GM19438 (cell line): ENCODE data around the gene CREB3L2.
"Not testable (repeated sequence)": the region's sequence is repeated elsewhere in the genome, so short reads cannot be mapped to it uniquely, and the experiment has no call there.

Experiments used
- ATAC-seq: cut with Tn5 transposase; IDR thresholded peaks from one replicate; pipeline ENCODE4 v1.9.1; 2021; ENCODE audit warnings: low read depth; ENCODE audit not compliant: unreplicated experiment

CREB3L2 gene

GRCh38 chr7:138015096-138015495, 13.2 kb upstream of the CREB3L2 start:
- ATAC-seq, result no peak

- no peak for ATAC-seq
Measured at GRCh38 chr7:138014686-138015085, 12.8 kb upstream of the CREB3L2 start.

- ATAC-seq, result not testable (repeated sequence)
Measured at GRCh38 chr7:138014201-138014600, 12.3 kb upstream of the CREB3L2 start.

GRCh38 chr7:138009350-138009653, 7.4 kb upstream of the CREB3L2 start:
- no peak for ATAC-seq

GRCh38 chr7:138008588-138009349, 6.9 kb upstream of the CREB3L2 start:
- ATAC-seq, result peak; percentile 53

- ATAC-seq, result no peak
Measured at GRCh38 chr7:138008019-138008587, 6.2 kb upstream of the CREB3L2 start.

GRCh38 chr7:138006106-138006505, 4.2 kb upstream of the CREB3L2 start:
- no peak for ATAC-seq

- ATAC-seq, result no peak
Measured at GRCh38 chr7:138004936-138005335, 3.0 kb upstream of the CREB3L2 start.

GRCh38 chr7:138004046-138004445, 2.2 kb upstream of the CREB3L2 start:
- ATAC-seq, result no peak

GRCh38 chr7:138002828-138003189, 923 bp upstream of the CREB3L2 start:
- ATAC-seq, result no peak

- peak; percentile 92 for ATAC-seq
Measured at GRCh38 chr7:138002096-138002827, 376 bp upstream of the CREB3L2 start.

- no peak for ATAC-seq
Measured at GRCh38 chr7:138000081-138000701, 1.7 kb downstream of the CREB3L2 start.

GRCh38 chr7:137999496-138000080, 2.3 kb downstream of the CREB3L2 start:
- no peak for ATAC-seq

GRCh38 chr7:137998250-137998649, 3.6 kb downstream of the CREB3L2 start:
- ATAC-seq, result no peak

- ATAC-seq, result no peak
Measured at GRCh38 chr7:137996871-137997270, 5.0 kb downstream of the CREB3L2 start.

GRCh38 chr7:137996386-137996851, 5.5 kb downstream of the CREB3L2 start:
- no peak for ATAC-seq

GRCh38 chr7:137994216-137994615, 7.7 kb downstream of the CREB3L2 start:
- ATAC-seq, result no peak

GRCh38 chr7:137993395-137993743, 8.5 kb downstream of the CREB3L2 start:
- ATAC-seq, result no peak

- ATAC-seq, result peak; percentile 54
Measured at GRCh38 chr7:137992550-137993394, 9.1 kb downstream of the CREB3L2 start.

GRCh38 chr7:137992104-137992549, 9.8 kb downstream of the CREB3L2 start:
- no peak for ATAC-seq
